ENCODE results near the gene C1orf226.
"Not testable (repeated sequence)": the region's sequence is repeated elsewhere in the genome, so short reads cannot be mapped to it uniquely, and the experiment has no call there.

C1orf226 gene

DNA sequence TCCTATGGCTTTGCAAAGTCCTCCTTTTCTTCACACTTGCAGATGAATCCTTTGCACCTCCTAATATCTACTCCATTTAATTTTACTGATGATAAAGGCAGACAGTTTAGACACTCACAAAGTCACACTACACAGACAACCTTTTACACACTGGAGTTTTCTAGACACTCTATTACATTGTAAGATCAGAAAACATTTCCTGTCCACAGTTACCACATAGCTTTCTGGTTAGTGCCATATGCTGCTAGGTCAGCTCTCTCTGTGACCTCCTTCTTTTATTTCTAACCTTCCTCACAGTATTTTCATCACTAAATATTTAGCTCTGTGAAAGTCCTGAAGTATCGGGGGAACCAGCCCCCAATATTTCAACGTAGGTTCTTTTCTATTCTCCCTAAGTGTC is 25.3 kb downstream of the C1orf226 start:
- no peak for DNase-seq (ENCODE audit: low read depth)

DNA sequence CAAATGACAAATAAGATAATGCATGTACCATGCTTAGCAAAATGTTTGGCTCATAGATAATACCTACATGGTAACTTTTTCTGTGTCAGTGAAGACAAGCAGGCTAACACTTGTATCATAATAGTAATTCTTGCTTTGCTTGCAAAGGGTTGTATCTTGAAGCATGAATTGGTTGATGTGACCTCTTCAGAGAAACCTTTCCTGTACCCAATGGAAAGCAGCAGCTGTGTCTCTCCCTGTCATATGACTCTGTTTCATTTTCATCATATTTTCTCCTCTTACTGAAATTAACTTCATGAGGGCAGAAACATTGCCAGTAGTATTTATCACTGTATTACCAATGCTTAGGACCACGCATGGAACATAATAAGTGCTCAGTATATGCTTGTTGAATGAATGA is 26.0 kb downstream of the C1orf226 start:
- DNase-seq (ENCODE audit: low read depth) = no peak

DNA sequence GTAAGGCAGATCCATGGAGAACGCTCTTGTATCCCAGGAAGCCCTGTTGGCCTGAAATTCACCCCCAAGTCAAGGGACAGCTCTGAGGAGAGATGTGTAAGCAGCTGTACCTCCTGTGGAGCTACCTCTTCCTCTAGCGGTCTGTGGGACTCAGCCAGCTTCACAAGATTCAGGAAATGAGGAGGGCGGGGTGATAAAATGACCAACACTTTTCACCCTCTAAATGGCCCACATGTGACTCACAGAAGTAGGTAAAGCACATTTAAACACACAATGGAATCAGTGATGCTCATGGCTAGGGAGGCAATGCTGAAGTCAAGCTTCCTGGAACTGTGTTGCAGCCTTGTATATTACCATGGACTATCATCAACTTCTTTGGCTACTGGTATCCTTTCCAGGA is 30.5 kb downstream of the C1orf226 start, which contains the start of gene SH2D1B:
Gene SH2D1B, minus strand, starts transcription at position 135 of the 400 bp plus-strand sequence. Its CDS starts 120 bp downstream, at position 15.
- DNase-seq (ENCODE audit: low read depth) = no peak

DNA sequence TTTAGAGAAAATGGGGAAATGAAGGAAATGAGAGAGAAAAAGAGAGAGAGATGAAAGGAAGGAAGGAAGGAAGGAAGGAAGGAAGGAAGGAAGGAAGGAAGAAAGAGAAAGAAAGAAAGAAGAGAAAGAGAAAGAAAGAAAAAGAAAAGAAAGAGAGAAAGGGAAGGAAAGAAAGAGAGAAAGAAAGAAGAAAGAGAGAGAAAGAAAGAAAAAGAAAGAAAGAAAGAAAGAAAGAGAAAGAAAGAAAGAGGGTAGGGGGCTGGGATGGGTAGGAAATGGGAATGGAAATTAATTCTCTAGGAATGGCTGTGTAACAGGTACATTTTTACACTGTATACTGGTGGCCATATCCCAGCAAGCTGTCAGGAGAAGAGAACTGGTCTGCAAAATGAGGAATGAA is 34.7 kb downstream of the C1orf226 start:
- no peak for DNase-seq (ENCODE audit: low read depth)

DNA sequence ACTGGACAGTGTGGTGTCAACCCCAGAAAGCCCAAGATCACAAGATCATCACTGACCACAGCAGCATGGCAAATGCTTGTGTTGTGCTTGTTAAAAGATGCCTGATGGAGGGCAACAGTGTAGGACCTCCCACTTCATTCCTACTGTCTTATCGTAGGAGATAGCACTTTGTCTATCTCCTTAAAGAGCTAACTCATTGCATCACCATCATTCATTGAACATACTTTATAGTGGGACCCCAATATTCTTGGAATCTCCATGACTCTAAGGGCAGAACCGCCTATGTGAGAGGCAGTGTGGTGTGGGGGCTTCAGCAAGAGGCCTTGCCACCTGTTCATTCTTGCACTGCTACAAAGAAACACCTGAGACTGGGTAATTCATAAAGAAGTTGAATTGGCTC is 35.4 kb downstream of the C1orf226 start:
- no peak for DNase-seq (ENCODE audit: low read depth)

DNA sequence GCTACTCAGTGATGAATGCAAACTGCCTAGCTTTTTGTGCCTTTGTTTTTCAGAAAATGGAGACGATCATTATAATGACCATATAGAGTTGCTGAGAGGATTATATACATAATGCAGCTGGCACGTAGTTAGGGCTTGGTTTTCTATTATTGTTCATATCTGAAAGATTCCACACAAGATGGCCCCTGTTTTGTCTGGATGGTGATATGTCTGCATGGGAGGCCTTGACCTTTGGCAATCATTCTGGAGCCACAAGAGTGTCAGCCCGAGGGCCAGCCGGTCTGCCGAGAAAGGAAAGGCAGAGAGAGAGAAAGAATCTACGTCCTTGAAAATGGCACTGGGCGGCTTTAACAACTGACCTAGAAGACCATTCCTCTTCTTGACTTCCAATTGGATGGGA is 36.1 kb downstream of the C1orf226 start:
- no peak for DNase-seq (ENCODE audit: low read depth)

DNA sequence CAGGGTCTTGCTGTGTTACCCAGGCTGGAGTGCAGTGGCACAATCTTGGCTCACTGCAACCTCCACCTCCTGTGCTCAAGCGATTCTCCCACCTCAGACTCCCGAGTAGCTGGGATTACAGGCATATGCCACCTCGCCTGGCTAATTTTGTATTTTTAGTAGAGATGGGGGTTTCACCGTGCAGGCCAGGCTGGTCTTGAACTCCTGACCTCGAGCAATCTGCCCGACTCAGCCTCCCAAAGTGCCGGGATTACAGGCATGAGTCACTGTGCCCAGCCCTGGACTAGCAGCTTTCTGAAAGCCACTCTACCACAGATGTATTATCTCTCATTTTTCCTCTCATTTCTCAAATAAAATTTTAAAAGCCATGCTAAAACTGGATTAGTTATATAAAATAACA is 37.1 kb downstream of the C1orf226 start:
- DNase-seq (ENCODE audit: low read depth) = not testable (repeated sequence)

DNA sequence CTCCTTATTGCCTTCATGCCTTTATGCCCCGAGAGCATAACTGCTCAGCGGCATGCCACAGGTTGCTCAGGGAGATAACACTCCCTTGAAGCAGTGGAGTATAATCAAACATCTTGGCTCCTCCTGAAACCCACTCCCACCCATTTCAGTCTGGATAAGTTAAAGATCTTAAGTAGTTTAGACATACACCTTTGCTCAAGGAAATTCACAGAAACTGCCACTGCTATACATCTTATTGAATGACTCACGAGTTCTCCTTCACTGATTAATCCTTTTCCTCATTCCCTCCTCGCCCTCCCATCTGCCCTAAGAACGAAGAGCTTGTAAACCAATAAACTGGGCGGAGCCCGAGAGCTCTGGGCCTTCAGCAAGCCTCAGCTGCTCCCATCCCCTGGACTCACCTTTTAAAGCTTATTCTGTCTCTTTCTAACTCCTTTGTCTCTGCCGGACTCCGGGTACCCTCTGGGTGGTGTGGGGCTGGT is 38.0 kb downstream of the C1orf226 start:
- DNase-seq (ENCODE audit: low read depth) = not testable (repeated sequence)

DNA sequence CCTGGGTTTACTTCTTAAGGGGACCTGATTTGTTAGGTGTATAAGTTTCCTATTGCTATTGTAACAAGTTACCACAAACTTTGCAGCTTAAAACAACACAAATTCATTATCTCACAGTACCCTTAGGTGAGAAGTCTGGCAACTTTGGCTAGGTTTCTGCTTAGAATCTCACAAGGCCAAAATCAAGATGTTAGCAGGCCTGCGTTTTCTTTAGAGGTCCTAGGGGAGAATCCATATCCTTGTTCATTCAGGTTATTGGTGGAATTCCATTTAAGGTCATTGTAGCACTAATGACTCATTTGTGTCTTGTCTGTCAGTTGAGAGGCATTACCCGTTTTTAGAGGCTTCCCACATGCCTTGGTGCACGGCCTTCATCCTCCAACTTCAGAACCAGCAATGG is 38.6 kb downstream of the C1orf226 start:
- DNase-seq (ENCODE audit: low read depth) = no peak

DNA sequence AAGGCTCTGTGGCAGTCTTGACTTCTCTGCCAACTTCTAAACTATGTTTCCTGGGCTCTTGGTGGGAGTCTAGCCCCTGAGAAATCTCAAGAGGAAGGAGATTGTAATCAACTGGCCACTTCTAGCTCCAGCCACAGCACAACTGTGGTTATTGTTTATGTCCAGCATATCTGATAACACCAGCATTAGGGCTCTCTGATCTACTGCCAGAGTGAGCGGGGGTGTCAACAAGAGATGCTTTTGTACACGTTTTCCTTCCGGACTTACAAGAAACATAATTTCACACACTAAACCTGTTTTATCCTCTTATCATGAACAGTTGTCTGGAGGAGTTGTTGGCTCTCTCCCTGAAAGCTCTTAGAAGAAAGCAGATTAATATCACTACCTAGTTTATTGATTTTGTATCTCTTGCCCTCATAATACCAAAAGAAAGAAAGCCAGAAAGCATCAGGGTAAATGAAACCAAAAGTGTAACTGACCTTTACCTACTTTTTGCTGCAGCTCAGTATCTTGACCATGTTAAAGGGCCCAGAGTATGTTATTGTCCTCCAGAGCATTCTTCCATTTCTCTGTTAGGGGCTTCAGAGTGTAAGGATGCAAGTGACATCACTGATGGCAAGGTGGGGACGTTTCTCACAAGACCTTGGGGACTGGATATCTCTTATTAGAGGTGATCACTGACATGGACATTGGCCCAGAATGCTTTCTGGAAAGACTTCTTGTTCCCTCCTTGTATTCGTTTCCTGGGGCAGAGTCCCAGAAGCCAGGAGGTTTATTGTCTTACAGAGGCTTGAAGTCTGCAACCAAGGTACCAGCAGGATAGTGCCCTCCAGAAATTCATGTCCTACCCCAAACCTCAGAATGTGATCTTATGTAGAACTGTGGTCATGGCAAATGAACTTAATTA is 40.0 kb downstream of the C1orf226 start:
- no peak for DNase-seq (ENCODE audit: low read depth)

DNA sequence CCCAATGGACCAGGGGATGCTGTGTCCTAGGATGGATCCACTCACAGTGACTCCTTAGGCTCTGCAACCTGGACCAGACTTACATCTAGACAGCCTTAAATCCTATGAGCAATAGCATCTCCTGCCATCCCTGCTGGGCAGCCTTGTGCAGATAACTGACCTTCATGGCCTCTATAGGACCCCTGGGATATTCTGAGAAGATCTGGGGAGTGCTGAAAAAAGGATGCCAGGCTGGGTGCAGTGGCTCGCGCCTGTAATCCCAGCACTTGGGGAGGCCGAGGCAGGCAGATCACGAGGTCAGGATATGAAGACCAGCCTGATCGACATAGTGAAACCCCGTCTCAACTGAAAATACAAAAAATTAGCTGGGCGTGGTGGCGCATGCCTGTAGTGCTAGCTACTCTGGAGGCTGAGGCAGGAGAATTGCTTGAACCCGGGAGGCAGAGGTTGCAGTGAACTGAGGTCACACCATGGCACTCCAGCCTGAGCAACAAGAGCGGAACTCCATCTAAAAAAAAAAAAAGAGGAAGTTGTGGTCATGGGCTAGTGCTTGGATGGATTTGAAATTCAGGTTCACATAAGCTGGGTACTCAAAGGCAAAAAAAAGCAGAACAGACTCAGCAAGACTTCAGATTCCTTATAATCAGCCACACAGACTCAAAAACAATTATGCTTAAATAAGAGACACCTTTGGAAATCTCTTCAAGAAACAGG is 41.3 kb downstream of the C1orf226 start:
- DNase-seq (ENCODE audit: low read depth) = no peak

DNA sequence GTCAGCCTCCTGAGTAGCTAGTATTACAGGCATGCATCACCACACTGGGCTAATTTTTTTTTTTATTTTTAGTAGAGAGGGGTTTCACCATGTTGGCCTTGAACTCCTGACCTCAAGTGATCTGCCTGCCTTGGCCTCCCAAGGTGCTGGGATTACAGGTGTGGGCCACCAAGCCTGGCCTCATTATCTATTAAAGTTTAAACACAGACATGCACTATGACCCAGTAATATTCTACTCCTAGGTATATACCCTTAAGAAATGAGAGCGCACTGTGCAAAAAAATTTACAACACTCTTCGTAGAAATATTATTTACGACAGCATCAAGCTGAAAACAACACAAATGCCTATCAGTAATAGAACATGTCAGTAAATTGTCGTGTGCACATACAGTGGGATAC is 49.1 kb downstream of the C1orf226 start:
- DNase-seq (ENCODE audit: low read depth) = no peak

DNA sequence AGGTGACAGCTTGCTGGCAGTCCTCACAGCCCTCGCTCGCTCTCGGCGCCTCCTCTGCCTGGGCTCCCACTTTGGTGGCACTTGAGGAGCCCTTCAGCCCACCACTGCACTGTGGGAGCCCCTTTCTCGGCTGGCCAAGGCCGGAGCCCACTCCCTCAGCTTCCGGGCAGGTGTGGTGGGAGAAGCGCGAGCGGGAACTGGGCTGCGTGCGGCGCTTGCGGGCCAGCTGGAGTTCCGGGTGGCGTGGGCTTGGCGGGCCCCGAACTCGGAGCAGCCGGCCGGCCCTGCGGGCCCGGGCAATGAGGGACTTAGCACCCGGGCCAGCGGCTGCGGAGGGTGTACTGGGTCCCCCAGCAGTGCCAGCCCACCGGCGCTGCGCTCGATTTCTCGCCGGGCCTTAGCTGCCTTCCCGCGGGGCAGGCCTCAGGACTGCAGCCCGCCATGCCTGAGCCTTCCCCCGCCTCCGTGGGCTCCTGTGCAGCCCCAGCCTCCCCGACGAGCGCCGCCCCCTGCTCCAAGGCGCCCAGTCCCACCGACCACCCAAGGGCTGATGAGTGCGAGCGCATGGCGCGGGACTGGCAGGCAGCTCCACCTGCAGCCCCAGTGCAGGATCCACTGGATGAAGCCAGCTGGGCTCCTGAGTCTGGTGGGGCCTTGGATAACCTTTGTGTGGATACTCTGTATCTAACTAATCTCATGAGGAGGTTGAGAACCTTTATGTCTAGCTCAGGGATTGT is 51.6 kb downstream of the C1orf226 start:
- not testable (repeated sequence) for DNase-seq (ENCODE audit: low read depth)

Data from activated T-helper 9 cell treated with anti-CD3 and anti-CD28 coated beads, Interleukin-2, amount 50 U/mL, for 16 hours (primary cell).